Endothelial cell of umbilical vein (primary cell): ENCODE data around the gene TMPRSS5.

ENCODE experiments used
- POLR2A ChIP-seq: IDR thresholded peaks from 2 replicates; pipeline ENCODE4 v1.6.1; 2012; ENCODE audit warnings: low read depth, mild to moderate bottlenecking, control low read depth, low read length
- POLR2AphosphoS5 ChIP-seq: IDR thresholded peaks from 2 replicates; pipeline ENCODE4 v1.6.1; 2012; ENCODE audit warnings: low read depth, mild to moderate bottlenecking, control low read depth, low read length, moderate library complexity; ENCODE audit not compliant: insufficient read depth

DNA sequence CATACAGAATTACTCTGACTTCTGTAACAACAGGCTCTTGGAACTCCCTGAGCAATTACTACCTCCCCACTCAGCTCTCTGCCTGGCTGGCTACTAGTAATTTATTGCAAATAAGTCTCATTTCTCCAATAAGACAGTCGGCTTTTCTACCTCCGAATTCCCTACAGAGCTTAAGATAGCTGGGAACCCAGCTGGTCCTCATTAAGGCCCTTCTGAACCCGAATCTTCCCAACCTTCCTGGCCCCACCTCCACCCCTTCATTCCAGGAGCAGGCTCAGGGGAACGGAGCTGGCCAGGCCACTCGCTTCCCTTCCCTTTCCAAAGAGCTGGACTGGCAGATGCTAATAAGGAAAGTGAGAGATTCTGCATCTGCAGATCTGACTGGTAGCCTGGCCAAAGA, 21.6 kb downstream of the TMPRSS5 start:
- TF ChIP-seq POLR2AphosphoS5 (no peak), POLR2A (no peak)
